ENCODE measurements around the gene SAG.
"Not testable (repeated sequence)": the region's sequence is repeated elsewhere in the genome, so short reads cannot be mapped to it uniquely, and the experiment has no call there.

The SAG gene

GRCh38 chr2:233355916-233356315 is 48.3 kb downstream of the SAG start:
- DNase-seq (ENCODE audit: low read depth): no peak

GRCh38 chr2:233356546-233357308 is 49.1 kb downstream of the SAG start:
- no peak for DNase-seq (ENCODE audit: low read depth)

GRCh38 chr2:233358335-233358734 is 50.7 kb downstream of the SAG start:
- no peak for DNase-seq (ENCODE audit: low read depth)

- no peak for DNase-seq (ENCODE audit: low read depth)
These were observed 51.3 kb downstream of the SAG start for GRCh38 chr2:233358947-233359346.

GRCh38 chr2:233359823-233360222 is 52.2 kb downstream of the SAG start:
- no peak for DNase-seq (ENCODE audit: low read depth)

- DNase-seq (ENCODE audit: low read depth): no peak
These were observed 53.2 kb downstream of the SAG start for GRCh38 chr2:233360771-233361176.

GRCh38 chr2:233361297-233361696 is 53.7 kb downstream of the SAG start:
- DNase-seq (ENCODE audit: low read depth): no peak

GRCh38 chr2:233362742-233363141 is 55.1 kb downstream of the SAG start:
- no peak for DNase-seq (ENCODE audit: low read depth)

GRCh38 chr2:233363744-233364235 is 56.2 kb downstream of the SAG start:
- DNase-seq (ENCODE audit: low read depth): no peak

- DNase-seq (ENCODE audit: low read depth): no peak
These were observed 58.4 kb downstream of the SAG start for GRCh38 chr2:233365861-233366520.

- no peak for DNase-seq (ENCODE audit: low read depth)
These were observed 60.0 kb downstream of the SAG start for GRCh38 chr2:233367586-233367985.

- no peak for DNase-seq (ENCODE audit: low read depth)
These were observed 61.1 kb downstream of the SAG start for GRCh38 chr2:233368756-233369155.

- DNase-seq (ENCODE audit: low read depth): no peak
These were observed 61.8 kb downstream of the SAG start for GRCh38 chr2:233369462-233369861.

GRCh38 chr2:233369897-233370685 is 62.5 kb downstream of the SAG start:
- DNase-seq (ENCODE audit: low read depth): no peak

- no peak for DNase-seq (ENCODE audit: low read depth)
These were observed 64.0 kb downstream of the SAG start for GRCh38 chr2:233371641-233372040.

GRCh38 chr2:233372855-233373254 is 65.2 kb downstream of the SAG start:
- DNase-seq (ENCODE audit: low read depth): no peak

- DNase-seq (ENCODE audit: low read depth): no peak
These were observed 65.7 kb downstream of the SAG start for GRCh38 chr2:233373316-233373715.

GRCh38 chr2:233374776-233375175 is 67.2 kb downstream of the SAG start:
- not testable (repeated sequence) for DNase-seq (ENCODE audit: low read depth)

- DNase-seq (ENCODE audit: low read depth): no peak
These were observed 68.1 kb downstream of the SAG start for GRCh38 chr2:233375490-233376314.

- no peak for DNase-seq (ENCODE audit: low read depth)
These were observed 71.4 kb downstream of the SAG start for GRCh38 chr2:233379034-233379433.

- no peak for DNase-seq (ENCODE audit: low read depth)
These were observed 71.8 kb downstream of the SAG start for GRCh38 chr2:233379441-233379840.

Data from ELR (cell line).